Natural killer cell treated with Interleukin-12 subunit alpha and Interleukin-12 subunit beta and Interleukin-15 and Interleukin-18, amount 100 ng/mL, for 72 hours (primary cell): ENCODE results near the gene SLC66A3. TPM values are rescaled to one million over a fixed set of nuclear protein-coding genes. Genes with fewer than 3 reads are reported as not detected.
A peak's percentile ranks its signal among the peaks of the same experiment; 100 is the strongest.
"Not testable (repeated sequence)": the region's sequence is repeated elsewhere in the genome, so short reads cannot be mapped to it uniquely, and the experiment has no call there.

Source experiments
- ATAC-seq, 2 donors: fragments of 150-1000 bp; cut with Tn5 transposase in 1 of 2; sonication (Bioruptor Pico), chemical (Tn5 transposase) in 1 of 2; 2 replicates each; pipeline ENCODE4 v1.10.0; 2021
- DNase-seq: peaks from one replicate; pipeline ENCODE4 v3.0.0; 2022; ENCODE audit warnings: low spot score
- H3K27ac Mint-ChIP-seq, 2 donors: 1 replicate in 1 of 2; 2 replicates in 1 of 2; pipeline ENCODE4 v1.8.0; 2022; ENCODE audit warnings: mixed read lengths in 2 of 2, mild to moderate bottlenecking in 1 of 2, moderate library complexity in 1 of 2
- H3K27me3 Mint-ChIP-seq, 2 donors: 1 replicate in 1 of 2; 2 replicates in 1 of 2; pipeline ENCODE4 v1.8.0; 2022; ENCODE audit warnings: mixed read lengths in 2 of 2
- H3K36me3 Mint-ChIP-seq: one replicate; pipeline ENCODE4 v1.8.0; 2022; ENCODE audit warnings: mixed read lengths
- H3K4me1 Mint-ChIP-seq, 2 donors: 1 replicate in 1 of 2; 2 replicates in 1 of 2; pipeline ENCODE4 v1.8.0; 2022; ENCODE audit warnings: low read depth in 2 of 2, mixed read lengths in 2 of 2, mild to moderate bottlenecking in 1 of 2
- H3K4me3 Mint-ChIP-seq: one replicate; pipeline ENCODE4 v1.8.0; 2022; ENCODE audit warnings: mixed read lengths
- H3K9me3 Mint-ChIP-seq: 2 replicates; pipeline ENCODE4 v1.8.0; 2022; ENCODE audit warnings: mixed read lengths
- total RNA-seq, 2 donors: library from RNA; stranded (reverse); gene quantifications; one replicate each; pipeline ENCODE4 v1.2.3, GENCODE V29; 2022

The SLC66A3 gene
- total RNA-seq, 2 donors from 2014 or later, result 8.2 to 13.0 TPM

DNA sequence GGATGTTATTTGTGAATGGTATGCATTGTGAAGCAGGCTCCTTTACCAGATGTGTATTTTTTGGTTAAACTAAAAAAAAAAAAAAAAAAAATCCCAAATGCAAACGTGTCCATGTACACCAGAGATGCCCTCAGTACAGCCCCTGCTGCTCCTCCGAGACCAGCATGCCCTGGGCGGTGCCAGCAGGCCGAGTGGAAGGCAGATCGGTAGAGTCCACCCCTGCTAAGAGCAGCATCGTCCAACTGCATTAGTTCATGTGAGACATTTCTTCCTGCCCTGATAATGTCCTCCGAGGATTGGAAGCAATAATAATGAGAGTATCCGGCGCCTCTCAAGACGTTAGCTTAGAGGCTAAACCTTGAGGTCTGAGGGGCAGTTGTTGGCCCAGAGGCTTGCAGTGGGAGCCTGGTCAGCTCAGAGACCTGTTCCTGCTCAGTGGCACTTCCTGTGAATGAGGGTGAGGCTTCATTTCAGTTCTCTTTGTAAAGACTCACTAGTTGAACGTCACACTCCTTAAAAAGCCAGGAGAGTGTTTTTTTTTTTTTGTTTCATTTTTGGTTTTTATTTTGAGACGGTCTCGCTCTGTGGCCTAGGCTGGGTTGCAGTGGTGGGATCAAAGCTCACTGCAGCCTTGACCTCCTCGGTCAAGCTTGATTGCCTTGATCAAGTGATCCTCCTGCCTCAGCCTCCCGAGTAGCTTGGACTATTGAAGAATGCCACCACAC lies 5.6 kb downstream of the SLC66A3 start:
- no peak for DNase-seq
- Mint-ChIP-seq H3K27me3 (no peaks in the 10 kb centered on the region), H3K27ac (peak overlapping the region; percentile 82 to 92)

GRCh38 chr2:11161747-11162146 lies 6.5 kb downstream of the SLC66A3 start:
- H3K4me3 Mint-ChIP-seq, result no peak overlapping the region
- H3K4me1 Mint-ChIP-seq, result peaks cover 9 to 12% of the 10 kb centered on the region in 2 donors
- no peaks in the 10 kb centered on the region for H3K36me3 Mint-ChIP-seq
- ATAC-seq (no peak), DNase-seq (no peak)
- H3K9me3 Mint-ChIP-seq, result no peaks in the 10 kb centered on the region
- H3K27me3 Mint-ChIP-seq, result no peaks in the 10 kb centered on the region
- H3K27ac Mint-ChIP-seq, result peak overlapping the region; percentile 82 to 92

More for the DNA sequence above, 5.6 kb downstream of the SLC66A3 start:
- H3K36me3 Mint-ChIP-seq, result no peaks in the 10 kb centered on the region
- peak overlapping the region; percentile 70 for H3K4me3 Mint-ChIP-seq
- ATAC-seq, result peak; percentile 77 to 86
- no peaks in the 10 kb centered on the region for H3K9me3 Mint-ChIP-seq
- H3K4me1 Mint-ChIP-seq, result peaks cover 12 to 17% of the 10 kb centered on the region in 2 donors

DNA sequence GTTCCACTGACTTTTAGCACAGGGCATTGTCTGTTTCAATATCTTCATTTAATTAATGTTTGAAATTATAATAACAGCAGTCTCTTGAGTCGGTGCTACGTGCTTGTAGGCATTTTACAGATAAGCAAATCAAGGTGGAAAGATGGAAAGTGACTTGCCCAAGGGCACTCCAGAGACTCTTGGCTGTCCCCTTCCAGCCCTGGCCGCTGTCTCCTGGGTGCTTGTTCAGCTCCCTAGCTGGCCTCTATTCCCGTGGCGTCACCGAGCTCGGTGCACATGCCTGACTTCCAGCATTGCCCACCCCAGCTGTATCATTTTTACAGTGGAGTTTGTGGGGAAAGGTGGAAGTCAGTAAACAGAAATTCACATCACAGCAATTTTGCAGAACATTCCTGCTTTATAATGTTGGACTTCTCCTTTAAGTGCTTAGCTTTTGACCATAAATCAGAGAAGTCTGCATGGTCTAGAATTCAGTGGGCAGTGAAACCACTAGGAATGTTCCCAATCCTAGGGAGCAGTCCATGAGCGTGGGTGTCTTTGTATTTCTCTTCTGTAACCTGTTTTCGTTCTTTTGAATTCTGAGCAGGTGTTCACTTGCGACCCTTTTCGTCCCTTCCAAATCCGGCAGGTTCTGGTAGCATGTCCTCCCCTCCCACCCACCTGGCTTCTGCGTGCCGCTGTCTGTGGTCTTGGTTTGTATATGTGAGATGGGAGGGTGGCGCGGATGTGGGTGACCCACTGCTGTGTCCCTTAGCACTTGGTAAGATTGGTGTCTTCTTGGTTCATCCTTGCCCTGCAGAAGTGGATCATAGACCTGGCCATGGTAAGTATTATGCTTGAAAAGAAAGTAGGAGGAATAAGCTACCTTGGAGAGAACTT lies 8.4 kb downstream of the SLC66A3 start:
- peaks cover 7 to 12% of the 10 kb centered on the region in 2 donors for H3K4me1 Mint-ChIP-seq
- H3K27me3 Mint-ChIP-seq, result no peaks in the 10 kb centered on the region
- no peak overlapping the region for H3K27ac Mint-ChIP-seq
- H3K4me3 Mint-ChIP-seq, result no peak overlapping the region
- H3K9me3 Mint-ChIP-seq, result no peaks in the 10 kb centered on the region
- DNase-seq, result no peak
- ATAC-seq, result no peak
- H3K36me3 Mint-ChIP-seq, result no peaks in the 10 kb centered on the region

DNA sequence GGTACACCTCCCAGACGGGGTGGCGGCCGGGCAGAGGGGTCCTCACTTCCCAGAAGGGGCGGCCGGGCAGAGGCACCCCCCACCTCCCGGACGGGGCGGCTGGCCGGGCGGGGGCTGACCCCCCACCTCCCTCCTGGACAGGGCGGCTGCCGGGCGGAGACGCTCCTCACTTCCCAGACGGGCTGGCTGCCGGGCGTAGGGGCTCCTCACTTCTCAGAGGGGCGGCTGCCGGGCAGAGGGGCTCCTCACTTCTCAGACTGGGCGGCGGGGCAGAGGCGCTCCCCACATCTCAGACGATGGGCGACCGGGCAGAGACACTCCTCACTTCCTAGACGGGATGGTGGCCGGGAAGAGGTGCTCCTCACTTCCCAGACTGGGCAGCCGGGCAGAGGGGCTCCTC lies 9.8 kb downstream of the SLC66A3 start:
- not testable (repeated sequence) for H3K4me3 Mint-ChIP-seq, H3K27me3 Mint-ChIP-seq, H3K36me3 Mint-ChIP-seq, ATAC-seq, DNase-seq, H3K9me3 Mint-ChIP-seq, H3K27ac Mint-ChIP-seq
- peaks cover 9 to 12% of the 10 kb centered on the region in 2 donors for H3K4me1 Mint-ChIP-seq

DNA sequence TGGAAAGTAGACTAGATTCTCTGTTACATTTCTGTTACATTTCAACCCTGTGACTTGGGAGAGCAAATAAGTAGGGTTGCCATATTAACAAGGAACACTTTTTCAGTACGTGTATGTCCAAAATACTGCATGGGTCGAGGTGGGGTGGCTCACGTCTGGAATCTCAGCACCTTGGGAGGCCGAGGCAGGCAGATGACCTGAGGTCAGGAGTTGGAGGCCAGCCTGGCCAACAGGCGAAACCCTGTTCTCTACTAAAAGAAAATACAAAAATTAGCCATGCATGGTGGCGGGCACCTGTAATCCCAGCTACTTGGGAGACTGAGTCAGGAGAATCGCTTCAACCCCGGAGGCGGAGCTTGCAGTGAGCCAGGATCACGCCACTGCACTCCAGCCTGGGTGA lies 11.2 kb downstream of the SLC66A3 start:
- no peaks in the 10 kb centered on the region for H3K27me3 Mint-ChIP-seq
- H3K9me3 Mint-ChIP-seq, result no peaks in the 10 kb centered on the region
- no peak for DNase-seq
- no peak overlapping the region for H3K4me3 Mint-ChIP-seq
- ATAC-seq, result no peak
- no peak overlapping the region for H3K27ac Mint-ChIP-seq
- H3K36me3 Mint-ChIP-seq, result no peaks in the 10 kb centered on the region
- H3K4me1 Mint-ChIP-seq, result peaks cover 0 to 5% of the 10 kb centered on the region in 2 donors

- H3K4me3 Mint-ChIP-seq, result no peak overlapping the region
- H3K9me3 Mint-ChIP-seq, result no peaks in the 10 kb centered on the region
- no peaks in the 10 kb centered on the region for H3K36me3 Mint-ChIP-seq
- no peaks in the 10 kb centered on the region for H3K27me3 Mint-ChIP-seq
- no peak for DNase-seq
- no peak overlapping the region for H3K27ac Mint-ChIP-seq
- ATAC-seq, result peak in 1 of 2 donors; percentile 33
- peaks cover 0 to 5% of the 10 kb centered on the region in 2 donors for H3K4me1 Mint-ChIP-seq
Measured at GRCh38 chr2:11168488-11168887, 13.2 kb downstream of the SLC66A3 start.

- no peak overlapping the region for H3K4me3 Mint-ChIP-seq
- no peaks in the 10 kb centered on the region for H3K27me3 Mint-ChIP-seq
- H3K27ac Mint-ChIP-seq, result peak overlapping the region in 1 of 2 donors; percentile 81
- no peaks in the 10 kb centered on the region for H3K9me3 Mint-ChIP-seq
- ATAC-seq, result no peak
- no peak for DNase-seq
- H3K4me1 Mint-ChIP-seq, result peaks cover 0 to 2% of the 10 kb centered on the region in 2 donors
- no peaks in the 10 kb centered on the region for H3K36me3 Mint-ChIP-seq
Measured at GRCh38 chr2:11169333-11169732, 14.1 kb downstream of the SLC66A3 start.

- no peaks in the 10 kb centered on the region for H3K36me3 Mint-ChIP-seq
- no peak for DNase-seq
- H3K27me3 Mint-ChIP-seq, result no peaks in the 10 kb centered on the region
- H3K4me1 Mint-ChIP-seq, result peaks cover 9 to 12% of the 10 kb centered on the region in 2 donors
- no peak overlapping the region for H3K27ac Mint-ChIP-seq
- no peak overlapping the region for H3K4me3 Mint-ChIP-seq
- H3K9me3 Mint-ChIP-seq, result no peaks in the 10 kb centered on the region
- ATAC-seq, result no peak
Measured at GRCh38 chr2:11174222-11174621, 19.0 kb downstream of the SLC66A3 start.

DNA sequence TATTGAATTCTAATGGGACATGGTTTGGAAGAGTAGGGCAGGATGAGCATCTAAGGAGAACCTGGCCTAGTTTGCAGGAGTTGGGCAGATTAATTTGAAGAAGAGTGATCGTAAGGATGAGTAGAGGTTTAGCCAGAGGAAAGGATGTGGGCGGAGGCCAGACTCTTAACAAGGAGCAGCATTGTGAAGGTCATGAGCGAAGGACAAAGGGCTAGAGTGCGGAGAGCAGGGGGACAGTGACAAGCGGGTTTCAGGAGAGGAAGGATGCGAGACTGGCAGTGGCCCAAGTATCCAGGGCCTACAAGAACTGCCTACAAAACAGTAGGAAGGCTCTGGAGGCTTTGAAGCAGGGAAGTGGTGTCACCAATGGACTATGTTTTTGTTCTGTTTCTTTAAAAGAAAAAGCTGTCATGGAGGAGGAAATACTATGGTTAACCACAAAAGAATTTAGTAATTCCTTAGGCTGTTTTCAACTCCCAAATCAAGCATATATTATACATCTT lies 20.1 kb downstream of the SLC66A3 start:
- peak overlapping the region; percentile 16 for H3K4me3 Mint-ChIP-seq
- DNase-seq, result no peak
- peaks cover 9 to 12% of the 10 kb centered on the region in 2 donors for H3K4me1 Mint-ChIP-seq
- no peaks in the 10 kb centered on the region for H3K27me3 Mint-ChIP-seq
- ATAC-seq, result no peak
- peak overlapping the region in 1 of 2 donors; percentile 17 for H3K27ac Mint-ChIP-seq
- H3K9me3 Mint-ChIP-seq, result no peaks in the 10 kb centered on the region
- no peaks in the 10 kb centered on the region for H3K36me3 Mint-ChIP-seq

GRCh38 chr2:11177871-11178690 lies 22.8 kb downstream of the SLC66A3 start:
- no peaks in the 10 kb centered on the region for H3K9me3 Mint-ChIP-seq
- ATAC-seq, result no peak
- H3K27ac Mint-ChIP-seq, result no peak overlapping the region
- no peaks in the 10 kb centered on the region for H3K27me3 Mint-ChIP-seq
- peaks cover 9 to 12% of the 10 kb centered on the region in 2 donors for H3K4me1 Mint-ChIP-seq
- H3K36me3 Mint-ChIP-seq, result no peaks in the 10 kb centered on the region
- H3K4me3 Mint-ChIP-seq, result no peak overlapping the region
- no peak for DNase-seq

- ATAC-seq, result no peak
- H3K9me3 Mint-ChIP-seq, result no peaks in the 10 kb centered on the region
- H3K36me3 Mint-ChIP-seq, result no peaks in the 10 kb centered on the region
- H3K4me3 Mint-ChIP-seq, result no peak overlapping the region
- H3K27ac Mint-ChIP-seq, result no peak overlapping the region
- H3K4me1 Mint-ChIP-seq, result peaks cover 9 to 12% of the 10 kb centered on the region in 2 donors
- DNase-seq, result no peak
- no peaks in the 10 kb centered on the region for H3K27me3 Mint-ChIP-seq
Measured at GRCh38 chr2:11179196-11179595, 23.9 kb downstream of the SLC66A3 start.

GRCh38 chr2:11179899-11180298 lies 24.6 kb downstream of the SLC66A3 start:
- Mint-ChIP-seq H3K27me3 (no peaks in the 10 kb centered on the region), H3K4me3 (no peak overlapping the region), H3K27ac (no peak overlapping the region), H3K4me1 (peaks cover 8 to 11% of the 10 kb centered on the region in 2 donors), H3K36me3 (no peaks in the 10 kb centered on the region), H3K9me3 (no peaks in the 10 kb centered on the region)
- DNase-seq (no peak), ATAC-seq (no peak)

DNA sequence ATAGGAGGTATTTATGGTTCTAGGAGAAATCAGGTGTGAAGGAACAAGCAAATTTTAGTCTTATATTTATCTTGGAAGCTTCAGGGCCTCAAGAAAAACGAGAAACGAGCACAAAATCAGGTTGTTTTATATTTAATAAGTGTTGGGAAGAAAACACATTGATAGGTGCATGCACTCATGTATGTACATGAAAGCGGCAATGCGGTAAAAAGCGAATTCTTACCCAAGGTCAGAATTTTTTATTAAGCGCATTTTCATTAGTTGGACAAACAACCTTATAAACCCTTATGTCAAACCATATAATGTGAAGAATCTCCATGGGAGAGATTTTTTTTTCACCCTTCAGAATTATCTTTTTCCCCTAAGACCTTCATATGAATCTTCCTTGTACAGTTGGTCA lies 25.4 kb downstream of the SLC66A3 start:
- peaks cover 2 to 4% of the 10 kb centered on the region in 2 donors for H3K4me1 Mint-ChIP-seq

More for the DNA sequence above, 25.4 kb downstream of the SLC66A3 start:
- Mint-ChIP-seq H3K36me3 (no peaks in the 10 kb centered on the region), H3K9me3 (no peaks in the 10 kb centered on the region), H3K4me3 (no peak overlapping the region), H3K27me3 (no peaks in the 10 kb centered on the region), H3K27ac (no peak overlapping the region)
- ATAC-seq (no peak), DNase-seq (no peak)
